Right cardiac atrium (tissue), 5 donors: Measurements from ENCODE around the gene CA4. TPM values are rescaled to one million over a fixed set of nuclear protein-coding genes. Genes with fewer than 3 reads are reported as not detected.
A peak's percentile ranks its signal among the peaks of the same experiment; 100 is the strongest.

ENCODE experiments used
- ATAC-seq, 2 donors: fragments of 200-7000 bp; cut with Tn5 transposase; one replicate each; pipeline versions ENCODE4 v1.8.0 to v1.9.1; 2020; ENCODE audit warnings: moderate library complexity in 2 of 2, mild to moderate bottlenecking in 1 of 2
- DNase-seq, 3 donors: peaks; one replicate each; pipeline ENCODE4 v3.0.0-alpha.2; 2020
- H3K27ac ChIP-seq: one replicate; pipeline ENCODE4 v1.5.1; 2013; ENCODE audit warnings: mild to moderate bottlenecking, low read length, control low read depth, moderate library complexity
- H3K27me3 ChIP-seq: one replicate; pipeline ENCODE4 v1.6.1; 2013; ENCODE audit not compliant: control insufficient read depth, insufficient read depth
- H3K4me1 ChIP-seq: one replicate; pipeline ENCODE4 v1.6.1; 2013; ENCODE audit warnings: low read length; ENCODE audit not compliant: control insufficient read depth, insufficient read depth
- H3K4me3 ChIP-seq: one replicate; pipeline ENCODE4 v1.5.1; 2013; ENCODE audit warnings: low read length, control low read depth
- H3K9me3 ChIP-seq: one replicate; pipeline ENCODE4 v1.6.1; 2013; ENCODE audit warnings: low read length; ENCODE audit not compliant: control insufficient read depth
- WGBS: extraction: QIAGEN DNeasy Blood & Tissue Kit; methylation state at CpG from one replicate; pipeline ENCODE4 v1.1.7; 2013; 5-methylcytosine and 5-hydroxymethylcytosine counted together
- intact Hi-C, 4 donors: fragments of 100-400 bp; cut with DNase I; formaldehyde crosslinking; loops; one replicate each; pipeline versions ENCODE4 v1.11.0 to v1.14.0; 2022 to 2023
- polyA plus RNA-seq: library from polyadenylated mRNA; stranded (reverse); fragments of 200-250 nt; gene quantifications from one replicate; pipeline ENCODE4 v1.2.3, GENCODE V29; 2013
- total RNA-seq, 4 donors: library from RNA; stranded (reverse); fragmentation: NEBNext Ultra II Directional; extraction: Animal tissue kit (Norgen Biotek cat#: 25700); gene quantifications; one replicate each; pipeline ENCODE4 v1.2.1, GENCODE V29; 2021
- donor health status: healthy with polysubstance abuse.
- donor health status: DM: no; HTN: yes; CAD: no.
- donor health status: DM: no; HTN: no; CAD: no.
- donor health status: DM: no; HTN: yes; CAD: no; lungs with severe emphysema.
- donor health status: DM: yes; HTN: yes; CAD: no.

The CA4 gene
- total and polyA plus RNA-seq, 5 donors, result 2.3 to 17.6 (median 6.0) TPM

DNA sequence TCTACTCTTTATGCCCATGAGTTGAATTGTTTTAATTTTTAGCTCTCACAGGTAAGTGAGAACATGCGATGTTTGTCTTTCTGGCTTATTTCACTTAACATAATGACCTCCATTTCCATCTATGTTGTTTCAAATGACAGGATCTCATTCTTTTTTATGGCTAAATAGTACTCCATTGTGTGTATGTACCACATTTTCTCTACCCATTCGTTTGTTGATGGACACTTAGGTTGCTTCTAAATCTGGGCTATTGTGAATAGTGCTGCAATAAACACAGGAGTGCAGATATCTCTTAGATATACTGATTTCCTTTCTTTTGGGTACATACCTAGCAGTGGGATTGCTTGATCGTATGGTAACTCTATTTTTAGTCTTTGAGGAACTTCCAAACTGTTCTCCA, 19.3 kb upstream of the CA4 start:
- intact Hi-C loops, result no loop called here
- ATAC-seq (no peak), DNase-seq (no peak)
- H3K4me3 ChIP-seq, result no peak overlapping the region
- H3K27me3 ChIP-seq, result no peaks in the 10 kb centered on the region
- H3K4me1 ChIP-seq, result no peaks in the 10 kb centered on the region
- 80% methylated on average over 3 of the region's 3 CpGs for WGBS
- H3K9me3 ChIP-seq, result no peaks in the 10 kb centered on the region
- H3K27ac ChIP-seq, result no peak overlapping the region

GRCh38 chr17:60134396-60135150, 15.2 kb upstream of the CA4 start:
- H3K4me1 ChIP-seq, result no peaks in the 10 kb centered on the region
- no peaks in the 10 kb centered on the region for H3K9me3 ChIP-seq
- peak overlapping the region; percentile 49 for H3K4me3 ChIP-seq
- ATAC-seq (peak; percentile 22 to 79), DNase-seq (peak in 2 of 3 donors; percentile 19 to 35)
- peak overlapping the region; percentile 26 for H3K27ac ChIP-seq
- intact Hi-C loops, result no loop called here
- WGBS, result 6% methylated on average over 16 of the region's 16 CpGs
- H3K27me3 ChIP-seq, result no peaks in the 10 kb centered on the region

GRCh38 chr17:60135151-60135950, 14.4 kb upstream of the CA4 start:
- no peaks in the 10 kb centered on the region for H3K9me3 ChIP-seq
- peak overlapping the region; percentile 26 for H3K27ac ChIP-seq
- intact Hi-C loops, result no loop called here
- DNase-seq (peak; percentile 90 to 94 (median 94)), ATAC-seq (peak; percentile 97)
- H3K4me1 ChIP-seq, result no peaks in the 10 kb centered on the region
- peak overlapping the region; percentile 49 for H3K4me3 ChIP-seq
- no peaks in the 10 kb centered on the region for H3K27me3 ChIP-seq
- 3% methylated on average over 54 of the region's 54 CpGs for WGBS

DNA sequence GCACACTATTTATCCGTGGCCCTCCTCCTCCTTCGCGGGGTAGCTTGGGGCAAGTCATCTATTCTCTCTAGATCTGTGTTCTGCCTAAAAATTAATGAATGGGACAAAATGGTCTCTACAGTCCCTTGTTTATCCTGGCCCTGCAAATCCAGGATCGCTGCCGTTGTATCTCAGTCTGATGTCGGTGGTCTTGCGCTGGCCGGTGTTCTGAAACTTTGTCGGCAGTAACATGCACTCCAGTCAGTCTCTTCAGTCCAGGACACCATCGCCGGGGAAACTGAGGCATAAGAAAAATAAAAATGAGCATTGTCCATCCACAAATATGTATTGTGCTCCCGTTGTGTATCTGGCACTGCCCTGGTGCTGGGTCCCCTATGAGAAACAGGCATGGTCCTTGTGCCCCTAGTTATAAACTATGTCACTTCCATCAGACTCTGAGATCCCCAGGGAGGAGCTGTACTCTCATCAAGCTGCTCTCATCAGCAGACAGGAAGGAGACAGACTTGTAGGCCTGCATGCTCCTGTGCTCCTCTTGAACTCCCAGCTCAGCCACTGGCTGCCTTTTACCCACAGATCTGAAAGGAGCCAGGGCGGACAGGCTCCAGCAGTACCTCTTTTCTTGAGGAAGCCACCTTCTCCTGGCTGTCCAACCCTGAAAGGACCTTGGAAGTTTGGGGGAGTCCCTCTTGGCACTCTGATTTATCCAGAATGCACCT, 13.7 kb upstream of the CA4 start:
- DNase-seq (peak in 1 of 3 donors; percentile 3), ATAC-seq (no peak)
- H3K27ac ChIP-seq, result no peak overlapping the region
- H3K4me3 ChIP-seq, result no peak overlapping the region
- 71% methylated on average over 13 of the region's 13 CpGs for WGBS
- no peaks in the 10 kb centered on the region for H3K27me3 ChIP-seq
- H3K4me1 ChIP-seq, result no peaks in the 10 kb centered on the region
- H3K9me3 ChIP-seq, result no peaks in the 10 kb centered on the region
- intact Hi-C loops, result no loop called here

DNA sequence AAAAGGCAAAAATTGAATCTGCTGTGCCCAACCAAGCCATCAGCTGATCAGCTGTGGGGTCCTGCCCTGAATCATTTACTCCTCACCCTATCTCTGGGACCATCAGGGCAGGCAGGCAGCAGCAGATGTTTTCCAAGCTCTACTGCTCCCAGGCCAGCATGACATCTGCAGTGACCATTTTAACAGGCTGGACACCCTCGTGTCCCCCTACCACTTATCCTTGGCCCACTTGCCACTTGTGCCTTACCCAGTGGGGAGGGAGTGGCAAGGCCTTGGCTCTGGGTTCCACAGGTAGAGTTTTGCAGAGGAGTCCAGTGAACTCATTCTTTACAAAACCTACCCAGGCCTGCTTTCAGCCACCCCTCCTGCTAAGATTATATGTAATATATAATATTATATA, 12.0 kb upstream of the CA4 start:
- no peaks in the 10 kb centered on the region for H3K9me3 ChIP-seq
- no peak for ATAC-seq
- no peak overlapping the region for H3K4me3 ChIP-seq
- DNase-seq, result peak in 1 of 3 donors; percentile 22
- 33% methylated on average over 1 of the region's 1 CpG for WGBS
- intact Hi-C loops, result no loop called here
- H3K27ac ChIP-seq, result no peak overlapping the region
- no peaks in the 10 kb centered on the region for H3K4me1 ChIP-seq
- no peaks in the 10 kb centered on the region for H3K27me3 ChIP-seq

DNA sequence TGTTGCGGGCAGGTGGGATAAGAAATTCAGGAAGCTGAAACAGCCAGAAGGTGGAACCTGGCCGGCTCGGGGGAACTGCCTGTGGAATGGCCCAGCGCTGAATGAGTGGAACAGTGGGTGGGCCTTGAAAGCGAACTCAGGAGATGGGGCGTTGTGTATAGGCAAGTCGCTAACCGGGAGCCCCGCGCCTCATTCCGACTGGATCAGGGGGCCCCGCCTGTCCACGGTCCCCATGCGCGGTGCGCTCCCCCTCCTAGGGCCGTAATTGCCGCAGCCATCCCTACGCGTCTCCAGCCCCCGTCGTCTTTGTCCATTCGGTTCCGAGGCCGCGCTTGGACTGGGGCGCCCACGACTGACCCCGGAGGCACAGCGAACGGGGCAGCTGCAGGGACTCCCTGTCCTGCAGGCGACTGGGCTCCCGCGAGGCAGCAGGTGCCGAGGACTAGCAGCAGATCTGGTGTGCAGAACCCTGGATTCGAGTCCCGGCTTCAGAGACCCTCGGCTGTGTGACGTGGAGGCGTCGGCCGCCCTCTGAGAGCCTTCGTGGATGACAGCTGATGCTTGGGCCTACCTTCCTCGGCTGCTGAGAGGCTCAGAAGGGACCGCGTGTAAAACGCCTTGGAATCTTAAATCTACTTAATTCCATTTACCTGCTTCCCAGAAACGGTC, 10.9 kb upstream of the CA4 start:
- DNase-seq (peak in 1 of 3 donors; percentile 29), ATAC-seq (no peak)
- WGBS, result 12% methylated on average over 48 of the region's 48 CpGs
- no peaks in the 10 kb centered on the region for H3K9me3 ChIP-seq
- intact Hi-C loops, result no loop called here
- peaks cover 2% of the 10 kb centered on the region for H3K4me1 ChIP-seq
- no peak overlapping the region for H3K4me3 ChIP-seq
- H3K27ac ChIP-seq, result no peak overlapping the region
- H3K27me3 ChIP-seq, result no peaks in the 10 kb centered on the region

DNA sequence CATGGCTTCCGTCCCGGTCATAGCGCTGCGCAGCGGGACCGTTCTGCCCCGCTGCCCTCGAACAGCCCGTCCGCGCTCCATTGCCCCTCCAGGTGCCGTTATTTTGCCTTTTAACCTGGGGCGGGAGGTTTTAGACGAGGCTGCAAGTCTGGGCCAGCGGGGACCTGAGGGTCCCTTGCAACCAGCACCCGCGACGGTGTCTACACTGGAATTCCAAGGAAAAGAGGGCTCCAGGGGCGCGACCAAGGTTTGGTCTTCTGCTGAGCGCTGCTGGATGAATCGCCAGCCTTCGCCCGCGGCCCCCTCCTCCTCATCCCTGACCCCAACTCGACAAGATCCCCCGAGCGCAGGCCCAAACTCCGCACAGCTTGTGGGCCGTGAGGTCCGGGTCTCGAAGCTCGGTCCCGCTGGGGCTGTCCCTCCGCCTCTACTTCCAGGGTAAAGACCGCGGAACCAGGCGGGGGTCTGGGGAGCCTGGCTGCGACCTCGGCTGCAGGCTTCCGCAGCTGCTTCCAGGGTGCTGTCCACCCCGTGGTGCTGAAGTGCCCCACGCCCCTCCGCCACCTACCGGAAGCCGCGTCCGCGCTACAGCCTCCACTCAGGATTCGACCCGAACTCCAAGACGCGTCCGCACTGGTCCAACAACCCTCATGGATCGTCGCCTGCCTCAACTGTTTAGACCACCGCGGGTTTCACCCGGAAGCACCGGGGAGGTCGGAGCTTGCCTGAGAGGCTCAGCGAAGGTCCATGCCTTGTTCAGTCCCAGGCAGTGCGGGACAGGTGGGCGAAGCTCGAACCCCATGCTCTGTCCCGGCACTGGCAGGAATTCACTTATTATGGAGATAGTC, 10.1 kb upstream of the CA4 start:
- DNase-seq (peak; percentile 80 to 93 (median 91)), ATAC-seq (peak; percentile 40 to 54)
- intact Hi-C loops, result loop anchor here in 2 of 4 donors (10.0 kb wide), 1 partner anchor 295 kb away; no protein-coding TSS in a partner anchor
- Histone ChIP-seq H3K27ac (no peak overlapping the region), H3K4me1 (peaks cover 2% of the 10 kb centered on the region), H3K9me3 (no peaks in the 10 kb centered on the region), H3K4me3 (peak overlapping the region; percentile 1), H3K27me3 (no peaks in the 10 kb centered on the region)
- 6% methylated on average over 66 of the region's 66 CpGs for WGBS

GRCh38 chr17:60141111-60142018, 8.4 kb upstream of the CA4 start:
- Histone ChIP-seq H3K9me3 (no peaks in the 10 kb centered on the region), H3K27me3 (no peaks in the 10 kb centered on the region), H3K27ac (no peak overlapping the region), H3K4me3 (no peak overlapping the region), H3K4me1 (peaks cover 2% of the 10 kb centered on the region)
- ATAC-seq, result no peak
- intact Hi-C loops, result loop anchor here in 2 of 4 donors (10.0 kb wide), 1 partner anchor 293 kb away; no protein-coding TSS in a partner anchor
- 11% methylated on average over 52 of the region's 52 CpGs for WGBS
- DNase-seq, result peak; percentile 26 to 71 (median 57)

DNA sequence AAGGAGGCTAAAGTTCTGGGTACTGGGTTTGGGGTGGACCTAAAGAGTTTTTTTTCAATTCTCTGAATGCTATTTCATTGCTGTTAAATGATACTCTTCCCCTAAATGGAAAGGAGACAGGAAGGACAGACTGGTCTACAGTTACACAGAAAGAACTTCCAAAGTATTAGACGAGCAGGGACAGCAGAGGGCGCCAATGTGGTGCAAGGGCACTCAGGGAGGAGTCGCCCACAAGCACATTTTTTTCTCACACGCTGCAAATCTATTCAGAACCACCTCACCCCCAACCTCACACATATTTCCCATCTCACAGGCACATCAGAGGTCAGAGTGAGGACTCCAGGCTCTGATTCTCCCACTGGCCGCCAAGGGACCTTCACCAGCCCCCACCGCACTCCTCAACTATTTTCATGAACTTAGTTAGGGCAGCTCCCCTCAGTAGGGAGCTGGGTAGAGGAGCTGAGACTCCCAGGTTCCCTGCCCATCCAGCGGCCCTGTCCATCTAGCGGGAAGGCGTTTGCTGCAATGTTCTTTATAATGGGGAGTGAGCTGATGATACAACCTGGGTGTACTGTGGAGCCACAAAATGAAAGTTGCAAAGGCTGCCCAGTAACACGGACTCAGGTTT, 6.8 kb upstream of the CA4 start:
- intact Hi-C loops, result loop anchor here in 2 of 4 donors (10.0 kb wide), 1 partner anchor 292 kb away; no protein-coding TSS in a partner anchor
- Histone ChIP-seq H3K4me3 (no peak overlapping the region), H3K4me1 (peaks cover 2% of the 10 kb centered on the region), H3K27ac (no peak overlapping the region), H3K9me3 (no peaks in the 10 kb centered on the region), H3K27me3 (no peaks in the 10 kb centered on the region)
- WGBS, result 5% methylated on average over 10 of the region's 10 CpGs
- DNase-seq, result peak; percentile 86 to 94 (median 88)
- peak; percentile 76 to 77 for ATAC-seq
